ENCODE measurements around the gene DFFA. TPM values are rescaled to one million over a fixed set of nuclear protein-coding genes. Genes with fewer than 3 reads are reported as not detected.

Gene DFFA
- total RNA-seq, 1 experiment from 2014 or later: 80.2 TPM

DNA sequence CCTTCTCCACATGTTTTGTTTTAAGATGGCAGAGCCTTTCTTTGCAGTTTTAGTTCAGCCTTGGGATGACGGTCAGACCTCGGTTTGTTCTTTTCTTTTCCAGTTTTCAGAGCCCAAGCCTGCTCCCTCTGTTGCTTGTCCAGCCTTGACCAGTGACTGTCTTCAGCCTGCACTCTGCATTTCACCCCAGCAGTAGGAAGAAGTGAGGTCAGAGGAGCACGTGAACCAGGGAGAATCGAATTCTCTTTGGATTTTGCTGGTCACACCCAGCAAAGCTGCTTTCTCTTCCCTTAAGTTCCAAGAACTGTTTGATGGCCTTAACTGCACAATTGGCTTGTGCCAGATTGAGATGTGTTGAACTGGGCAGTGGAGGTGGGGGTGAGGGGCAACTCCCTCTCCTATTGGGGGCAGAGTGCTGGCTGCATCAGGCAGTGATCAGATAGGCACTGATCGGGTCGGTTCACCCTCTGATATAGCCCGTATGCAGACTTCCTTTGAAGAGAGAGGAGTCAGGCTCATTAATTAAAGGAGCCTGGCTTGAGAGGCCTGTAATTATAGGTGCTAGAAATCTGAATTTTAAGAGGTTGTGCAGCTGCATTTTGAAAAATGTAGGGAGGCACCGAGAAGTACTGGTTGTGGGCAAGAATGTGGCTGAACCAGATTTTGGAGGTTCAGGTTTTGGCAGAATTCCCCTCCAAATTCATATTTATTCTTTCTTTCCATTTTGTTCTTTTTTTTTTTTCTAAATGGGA is 44.8 kb upstream of the DFFA start:
- no peak overlapping the region for H3K4me3 ChIP-seq (ENCODE audit: low read depth, low read length)
- H3K9me3 Mint-ChIP-seq (ENCODE audit: unreplicated experiment): no peaks in the 10 kb centered on the region
- no peaks in the 10 kb centered on the region for H3K27me3 Mint-ChIP-seq (ENCODE audit: insufficient read depth, unreplicated experiment)
- no peak overlapping the region for H3K4me3 Mint-ChIP-seq (ENCODE audit: unreplicated experiment)
- H3K27me3 ChIP-seq (replicated peaks; ENCODE audit: control insufficient read depth, insufficient read depth, low read length): no peaks in the 10 kb centered on the region
- no peak for TF ChIP-seq CTCF (IDR thresholded peaks at IDR 0.05; ENCODE audit: insufficient read depth in 1 of 2, low read depth in 1 of 2, low read length in 1 of 2, severe bottlenecking in 1 of 2, unreplicated experiment in 1 of 2)
- peaks cover 7% of the 10 kb centered on the region for H3K36me3 Mint-ChIP-seq (ENCODE audit: insufficient read depth, unreplicated experiment)
- POLR2A ChIA-PET: no interaction called here
- intact Hi-C loops (cut with micrococcal nuclease; ENCODE audit: unreplicated experiment): loop anchor here (10.0 kb wide), 2 partner anchors 118 to 178 kb away; no protein-coding TSS in a partner anchor
- peaks cover 21% of the 10 kb centered on the region for H3K4me1 ChIP-seq
- no peaks in the 10 kb centered on the region for H3K36me3 ChIP-seq (ENCODE audit: control insufficient read depth, insufficient read depth, low read length)
- BruUV-seq (replicated peaks): no TSS peak
- CTCF ChIA-PET: interaction anchor here (0.7 to 0.8 kb wide), 2 partner anchors 11 to 350 kb away, joined by 3 to 4 read pairs; no protein-coding TSS in a partner anchor
- no peaks in the 10 kb centered on the region for H3K9me3 ChIP-seq
- H3K4me1 Mint-ChIP-seq (ENCODE audit: low read depth, unreplicated experiment): peaks cover 32% of the 10 kb centered on the region
- DNase-seq: no peak
- peak overlapping the region; percentile 39 for H3K27ac Mint-ChIP-seq (ENCODE audit: unreplicated experiment)

- no peaks in the 10 kb centered on the region for H3K9me3 ChIP-seq
- H3K4me3 ChIP-seq (ENCODE audit: low read depth, low read length): no peak overlapping the region
- intact Hi-C loops (cut with micrococcal nuclease; ENCODE audit: unreplicated experiment): loop anchor here (10.0 kb wide), 2 partner anchors 119 to 179 kb away; no protein-coding TSS in a partner anchor
- no peak for TF ChIP-seq CTCF (IDR thresholded peaks at IDR 0.05; ENCODE audit: insufficient read depth in 1 of 2, low read depth in 1 of 2, low read length in 1 of 2, severe bottlenecking in 1 of 2, unreplicated experiment in 1 of 2)
- H3K27me3 Mint-ChIP-seq (ENCODE audit: insufficient read depth, unreplicated experiment): no peaks in the 10 kb centered on the region
- ChIA-PET CTCF (interaction anchor here (0.8 kb wide), 1 partner anchor 351 kb away, joined by 3 read pairs; no protein-coding TSS in a partner anchor), POLR2A (no interaction called here)
- H3K4me1 Mint-ChIP-seq (ENCODE audit: low read depth, unreplicated experiment): peaks cover 35% of the 10 kb centered on the region
- H3K27ac Mint-ChIP-seq (ENCODE audit: unreplicated experiment): peak overlapping the region; percentile 39
- H3K36me3 Mint-ChIP-seq (ENCODE audit: insufficient read depth, unreplicated experiment): peaks cover 7% of the 10 kb centered on the region
- peaks cover 28% of the 10 kb centered on the region for H3K4me1 ChIP-seq
- no peaks in the 10 kb centered on the region for H3K9me3 Mint-ChIP-seq (ENCODE audit: unreplicated experiment)
- no peak for DNase-seq
- no TSS peak for BruUV-seq (replicated peaks)
- H3K36me3 ChIP-seq (ENCODE audit: control insufficient read depth, insufficient read depth, low read length): no peaks in the 10 kb centered on the region
- H3K4me3 Mint-ChIP-seq (ENCODE audit: unreplicated experiment): no peak overlapping the region
- H3K27me3 ChIP-seq (replicated peaks; ENCODE audit: control insufficient read depth, insufficient read depth, low read length): no peaks in the 10 kb centered on the region
These were observed 43.8 kb upstream of the DFFA start for GRCh38 chr1:10515976-10516750.

DNA sequence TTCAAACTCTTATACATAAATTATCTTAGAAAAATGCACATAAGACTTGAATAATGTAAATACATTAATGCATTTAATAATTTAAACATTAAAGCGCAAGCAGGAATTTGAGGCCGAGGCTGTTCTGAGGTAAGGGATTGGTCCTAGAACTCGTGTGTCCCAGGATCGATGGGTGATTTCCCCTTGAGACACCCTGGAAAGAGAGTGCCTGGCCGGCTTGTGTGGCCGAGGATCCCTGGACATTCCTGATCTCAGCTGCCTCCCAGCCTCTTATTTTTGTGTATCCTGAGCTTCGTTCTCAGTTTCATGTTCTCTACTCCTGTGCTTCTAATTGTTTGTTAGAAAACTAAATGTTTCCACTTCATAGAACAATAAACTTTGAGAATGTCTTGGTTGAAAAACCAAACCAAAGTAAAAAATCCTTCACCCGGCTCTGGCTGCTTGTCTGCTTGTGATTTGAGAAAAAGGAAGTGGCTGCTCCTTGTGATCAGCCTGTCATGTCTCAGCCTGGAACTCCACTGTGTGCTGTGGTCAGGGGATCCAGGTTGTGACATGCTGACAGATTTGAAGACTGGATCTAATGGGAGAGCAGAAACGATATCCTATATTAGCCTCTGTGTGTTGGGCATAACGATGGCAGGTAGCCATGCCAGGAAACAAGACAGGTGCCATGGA is 43.1 kb upstream of the DFFA start:
- TF ChIP-seq CTCF (IDR thresholded peaks at IDR 0.05; ENCODE audit: insufficient read depth in 1 of 2, low read depth in 1 of 2, low read length in 1 of 2, severe bottlenecking in 1 of 2, unreplicated experiment in 1 of 2): no peak
- DNase-seq: no peak
- Histone ChIP-seq H3K36me3 (ENCODE audit: control insufficient read depth, insufficient read depth, low read length) (no peaks in the 10 kb centered on the region), H3K4me1 (peaks cover 35% of the 10 kb centered on the region), H3K27me3 (replicated peaks; ENCODE audit: control insufficient read depth, insufficient read depth, low read length) (no peaks in the 10 kb centered on the region), H3K9me3 (no peaks in the 10 kb centered on the region), H3K4me3 (ENCODE audit: low read depth, low read length) (no peak overlapping the region)
- intact Hi-C loops (cut with micrococcal nuclease; ENCODE audit: unreplicated experiment): loop anchor here (10.0 kb wide), 2 partner anchors 119 to 179 kb away; no protein-coding TSS in a partner anchor
- no peaks in the 10 kb centered on the region for H3K9me3 Mint-ChIP-seq (ENCODE audit: unreplicated experiment)
- H3K27ac Mint-ChIP-seq (ENCODE audit: unreplicated experiment): no peak overlapping the region
- peaks cover 39% of the 10 kb centered on the region for H3K4me1 Mint-ChIP-seq (ENCODE audit: low read depth, unreplicated experiment)
- no peak overlapping the region for H3K4me3 Mint-ChIP-seq (ENCODE audit: unreplicated experiment)
- ChIA-PET CTCF (no interaction called here), POLR2A (interaction anchor here (0.5 kb wide), 1 partner anchor 59 kb away, joined by 3 read pairs; no protein-coding TSS in a partner anchor)
- H3K27me3 Mint-ChIP-seq (ENCODE audit: insufficient read depth, unreplicated experiment): no peaks in the 10 kb centered on the region
- peaks cover 7% of the 10 kb centered on the region for H3K36me3 Mint-ChIP-seq (ENCODE audit: insufficient read depth, unreplicated experiment)
- no TSS peak for BruUV-seq (replicated peaks)

All from Caco-2 (cell line).